PC-9 (cell line): ENCODE results near the gene ERVV-1. TPM values are rescaled to one million over a fixed set of nuclear protein-coding genes. Genes with fewer than 3 reads are reported as not detected.
"Not testable (repeated sequence)": the region's sequence is repeated elsewhere in the genome, so short reads cannot be mapped to it uniquely, and the experiment has no call there.

ENCODE experiments used
- Bru-seq: library from RNA; stranded (reverse); fragments of 400-500 nt; gene quantifications from one replicate; lab custom pipeline; 2021; lab: Mats Ljungman, UMichigan
- BruChase-seq, 2 experiments: library from RNA; stranded (reverse); fragments of 400-500 nt; gene quantifications; one replicate each; lab custom pipeline; 2021; lab: Mats Ljungman, UMichigan
- BruUV-seq: library from RNA; stranded (reverse); fragments of 400-500 nt; replicated peaks from 2 replicates; lab custom pipeline; 2021; lab: Mats Ljungman, UMichigan
- CTCF ChIA-PET: fragments of 300-600 bp; sonication (Branson Sonifier 250); formaldehyde crosslinking; loops from one replicate; lab custom pipeline; 2022; ENCODE audit warnings: antibody characterized with exemption; lab: Charles Lee
- POLR2A ChIA-PET: fragments of 300-600 bp; sonication (Branson Sonifier 250); formaldehyde crosslinking; loops from one replicate; lab custom pipeline; 2022; ENCODE audit warnings: antibody characterized with exemption; ENCODE audit not compliant: unreplicated experiment; lab: Charles Lee
- DNase-seq, 2 experiments: peaks; one replicate each; pipeline versions ENCODE4 v3.0.0 to v3.0.0-alpha.2; 2015 to 2022; ENCODE audit warnings: mixed read lengths in 1 of 2
- H2AFZ ChIP-seq: fragments of 200-600 bp; sonication (generic); 2 replicates; pipeline ENCODE4 v1.8.1; 2017; ENCODE audit warnings: antibody characterized with exemption
- H3F3A ChIP-seq: fragments of 200-600 bp; sonication (generic); 2 replicates; pipeline ENCODE4 v1.8.1; 2017; ENCODE audit warnings: antibody characterized with exemption, mild to moderate bottlenecking, low read depth; ENCODE audit not compliant: insufficient read depth
- H3K27ac ChIP-seq: fragments of 200-600 bp; sonication (generic); 2 replicates; pipeline ENCODE4 v1.6.1; 2016; ENCODE audit warnings: mixed run types
- H3K27me3 ChIP-seq: fragments of 200-600 bp; sonication (generic); 2 replicates; pipeline ENCODE4 v1.6.1; 2016; ENCODE audit warnings: low read depth, mixed run types; ENCODE audit not compliant: insufficient read depth
- H3K36me3 ChIP-seq: fragments of 200-600 bp; sonication (generic); 2 replicates; pipeline ENCODE4 v1.6.1; 2016; ENCODE audit warnings: low read depth, mixed run types
- H3K4me1 ChIP-seq: fragments of 200-600 bp; sonication (generic); replicated peaks from 2 replicates; pipeline ENCODE4 v1.6.1; 2016; ENCODE audit warnings: mixed run types; ENCODE audit not compliant: insufficient read depth
- H3K4me2 ChIP-seq: fragments of 200-600 bp; sonication (generic); 2 replicates; pipeline ENCODE4 v1.6.1; 2017; ENCODE audit warnings: mixed run types
- H3K4me3 ChIP-seq: fragments of 200-600 bp; sonication (generic); 2 replicates; pipeline ENCODE4 v1.6.1; 2016; ENCODE audit warnings: mixed run types
- H3K79me2 ChIP-seq: fragments of 200-600 bp; sonication (generic); 2 replicates; pipeline ENCODE4 v1.6.1; 2017; ENCODE audit warnings: low read depth, mixed run types
- H3K9me2 ChIP-seq: fragments of 200-600 bp; sonication (generic); 2 replicates; pipeline ENCODE4 v1.8.1; 2017; ENCODE audit warnings: mild to moderate bottlenecking; ENCODE audit not compliant: insufficient read depth
- H3K9me3 ChIP-seq: fragments of 200-600 bp; sonication (generic); 2 replicates; pipeline ENCODE4 v1.8.1; 2016; ENCODE audit warnings: low read depth; ENCODE audit not compliant: insufficient read depth
- H4K20me1 ChIP-seq: fragments of 200-600 bp; sonication (generic); 2 replicates; pipeline ENCODE4 v1.8.1; 2017; ENCODE audit not compliant: insufficient read depth
- EZH2 ChIP-seq: fragments of 200-600 bp; sonication (generic); IDR thresholded peaks from 2 replicates; pipeline ENCODE4 v1.8.0; 2017; ENCODE audit warnings: antibody characterized with exemption, low read depth
- intact Hi-C: fragments of 100-400 bp; cut with micrococcal nuclease; formaldehyde crosslinking; loops from one replicate; pipeline ENCODE4 v1.10.0; 2022; ENCODE audit not compliant: unreplicated experiment
- long read RNA-seq: library from polyadenylated mRNA; stranded (forward); transcript quantifications from one replicate; pipeline ENCODE4 v2.0.0, GENCODE V29; 2022
- total RNA-seq: library from RNA; stranded (reverse); gene quantifications from 2 replicates; pipeline ENCODE4 v1.2.3, GENCODE V29; 2021
- TF ChIP-seq, protein P1 (sequence below): fragments of 200-600 bp; sonication (generic); conservative IDR thresholded peaks from 2 replicates; pipeline ENCODE4 v1.6.1; 2017; ENCODE audit warnings: mixed run types, antibody characterized with exemption, mild to moderate bottlenecking, moderate library complexity

Gene ERVV-1, protein sequence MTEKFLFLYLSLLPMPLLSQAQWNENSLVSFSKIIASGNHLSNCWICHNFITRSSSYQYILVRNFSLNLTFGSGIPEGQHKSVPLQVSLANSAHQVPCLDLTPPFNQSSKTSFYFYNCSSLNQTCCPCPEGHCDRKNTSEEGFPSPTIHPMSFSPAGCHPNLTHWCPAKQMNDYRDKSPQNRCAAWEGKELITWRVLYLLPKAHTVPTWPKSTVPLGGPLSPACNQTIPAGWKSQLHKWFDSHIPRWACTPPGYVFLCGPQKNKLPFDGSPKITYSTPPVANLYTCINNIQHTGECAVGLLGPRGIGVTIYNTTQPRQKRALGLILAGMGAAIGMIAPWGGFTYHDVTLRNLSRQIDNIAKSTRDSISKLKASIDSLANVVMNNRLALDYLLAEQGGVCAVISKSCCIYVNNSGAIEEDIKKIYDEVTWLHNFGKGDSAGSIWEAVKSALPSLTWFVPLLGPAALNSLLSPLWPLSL
- total RNA-seq (not detected in 2 replicates), Bru-seq, nascent RNA (percentile 15 among the genes with signal in this experiment), BruChase-seq, experiment 1, labeled RNA remaining after a 2-hour chase (not detected), BruChase-seq, experiment 2, labeled RNA remaining after a 6-hour chase (percentile 16 among the genes with signal in this experiment)
- long read RNA-seq: 0 reads

DNA sequence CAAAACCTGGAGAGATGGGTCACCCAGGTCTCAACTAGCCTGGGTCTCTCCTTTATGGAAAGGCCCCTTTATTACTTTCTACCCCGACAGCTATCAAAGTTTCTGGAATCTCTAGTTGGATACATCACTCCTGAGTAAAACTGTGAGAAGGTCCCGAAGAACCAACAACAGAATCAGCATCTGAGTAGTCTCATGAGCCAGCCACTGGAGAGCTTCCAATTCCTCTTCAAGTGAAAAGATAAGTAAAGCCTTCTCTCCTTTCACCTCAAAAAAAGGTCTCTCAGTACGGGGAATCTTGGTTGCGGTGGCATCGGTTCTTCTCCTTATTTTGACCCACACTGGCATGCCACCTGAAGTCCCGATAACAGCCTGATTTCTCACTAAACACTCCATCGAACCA, at the start of gene ERVV-1:
Gene ERVV-1 (plus strand): TSS at position 301 of the 400 bp plus-strand sequence. CDS start 170 bp downstream, outside the sequence.
- TF ChIP-seq, protein P1, sequence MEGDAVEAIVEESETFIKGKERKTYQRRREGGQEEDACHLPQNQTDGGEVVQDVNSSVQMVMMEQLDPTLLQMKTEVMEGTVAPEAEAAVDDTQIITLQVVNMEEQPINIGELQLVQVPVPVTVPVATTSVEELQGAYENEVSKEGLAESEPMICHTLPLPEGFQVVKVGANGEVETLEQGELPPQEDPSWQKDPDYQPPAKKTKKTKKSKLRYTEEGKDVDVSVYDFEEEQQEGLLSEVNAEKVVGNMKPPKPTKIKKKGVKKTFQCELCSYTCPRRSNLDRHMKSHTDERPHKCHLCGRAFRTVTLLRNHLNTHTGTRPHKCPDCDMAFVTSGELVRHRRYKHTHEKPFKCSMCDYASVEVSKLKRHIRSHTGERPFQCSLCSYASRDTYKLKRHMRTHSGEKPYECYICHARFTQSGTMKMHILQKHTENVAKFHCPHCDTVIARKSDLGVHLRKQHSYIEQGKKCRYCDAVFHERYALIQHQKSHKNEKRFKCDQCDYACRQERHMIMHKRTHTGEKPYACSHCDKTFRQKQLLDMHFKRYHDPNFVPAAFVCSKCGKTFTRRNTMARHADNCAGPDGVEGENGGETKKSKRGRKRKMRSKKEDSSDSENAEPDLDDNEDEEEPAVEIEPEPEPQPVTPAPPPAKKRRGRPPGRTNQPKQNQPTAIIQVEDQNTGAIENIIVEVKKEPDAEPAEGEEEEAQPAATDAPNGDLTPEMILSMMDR: no peak
- Histone ChIP-seq H4K20me1 (no peaks in the 10 kb centered on the region), H3K4me2 (no peak within 1 kb of the TSS), H3K4me3 (no peak within 1 kb of the TSS), H3K9me3 (0 out of 2 replicates have a peak, but pooled peaks cover 2% of the 10 kb centered on the region), H3K27ac (no peak within 1 kb of the TSS), H3K27me3 (no peaks in the 10 kb centered on the region), H3K9me2 (no peaks in the 10 kb centered on the region), H3K79me2 (no peaks in the 10 kb centered on the region), H2AFZ (no peak within 1 kb of the TSS), H3K36me3 (no peaks in the 10 kb centered on the region), H3F3A (peaks cover 5% of the 10 kb centered on the region; the same call in 1 of the 2 replicates), H3K4me1 (no peaks in the 10 kb centered on the region)
- POLR2A ChIA-PET: no interaction called here
- CTCF ChIA-PET: no interaction called here
- DNase-seq: no peak
- intact Hi-C loops: no loop called here
- no TSS peak for BruUV-seq

DNA sequence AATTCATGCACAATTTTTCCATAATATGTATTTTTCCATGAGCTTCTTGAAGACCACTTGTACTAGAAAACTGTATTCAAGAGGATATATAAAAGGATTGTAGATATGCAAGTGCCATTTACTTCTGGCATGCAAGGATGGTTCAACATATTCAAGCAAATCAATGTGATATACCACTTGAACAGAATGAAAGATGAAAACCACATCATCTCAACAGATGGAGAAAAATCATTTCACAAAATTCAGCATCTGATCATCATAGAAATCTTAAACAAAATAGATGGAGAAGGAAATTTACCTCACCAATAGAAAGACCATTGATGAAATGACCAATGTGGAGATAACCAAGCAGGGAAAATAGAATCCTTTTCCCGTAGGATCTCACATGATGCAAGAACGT, 45.9 kb upstream of the ERVV-1 start:
- POLR2A ChIA-PET: no interaction called here
- TF ChIP-seq, protein P1: no peak
- TF ChIP-seq EZH2: no peak
- Histone ChIP-seq H3F3A (peaks cover 7% of the 10 kb centered on the region; the same call in 1 of the 2 replicates), H3K4me2 (no peak overlapping the region), H3K9me2 (no peaks in the 10 kb centered on the region), H4K20me1 (no peaks in the 10 kb centered on the region), H2AFZ (no peak overlapping the region), H3K27ac (no peak overlapping the region), H3K4me1 (peaks cover 8% of the 10 kb centered on the region), H3K79me2 (no peaks in the 10 kb centered on the region), H3K36me3 (no peaks in the 10 kb centered on the region), H3K27me3 (no peaks in the 10 kb centered on the region), H3K4me3 (no peak overlapping the region), H3K9me3 (peaks cover 16% of the 10 kb centered on the region)
- CTCF ChIA-PET: no interaction called here
- DNase-seq: no peak
- no TSS peak for BruUV-seq
- intact Hi-C loops: no loop called here

- Histone ChIP-seq H4K20me1 (no peaks in the 10 kb centered on the region), H3K9me2 (no peaks in the 10 kb centered on the region), H3K27me3 (no peaks in the 10 kb centered on the region), H3K36me3 (0 out of 2 replicates have a peak, but pooled peaks cover 7% of the 10 kb centered on the region), H3K4me2 (no peak overlapping the region), H3K79me2 (no peaks in the 10 kb centered on the region), H3K4me3 (no peak overlapping the region), H3K4me1 (no peaks in the 10 kb centered on the region), H3K27ac (no peak overlapping the region), H3F3A (no peaks in the 10 kb centered on the region), H2AFZ (no peak overlapping the region), H3K9me3 (peaks cover 24% of the 10 kb centered on the region; the same call in 1 of the 2 replicates)
- DNase-seq: no peak
- intact Hi-C loops: no loop called here
- BruUV-seq: no TSS peak
- no peak for TF ChIP-seq EZH2
- TF ChIP-seq, protein P1: no peak
- ChIA-PET CTCF (no interaction called here), POLR2A (no interaction called here)
Measured at GRCh38 chr19:52981329-52981728, 32.4 kb upstream of the ERVV-1 start.

GRCh38 chr19:52983167-52983566, 30.6 kb upstream of the ERVV-1 start:
- CTCF ChIA-PET, BruUV-seq, DNase-seq, H4K20me1 ChIP-seq, H3K27me3 ChIP-seq, H3K9me2 ChIP-seq, H3K36me3 ChIP-seq, H3F3A ChIP-seq, H3K79me2 ChIP-seq, intact Hi-C loops, H3K27ac ChIP-seq, H3K4me3 ChIP-seq, H2AFZ ChIP-seq, H3K4me2 ChIP-seq, H3K4me1 ChIP-seq, POLR2A ChIA-PET: not testable (repeated sequence)
- peaks cover 29% of the 10 kb centered on the region; the same call in 1 of the 2 replicates for H3K9me3 ChIP-seq
